ENCODE results near the gene SETBP1.
A peak's percentile ranks its signal among the peaks of the same experiment; 100 is the strongest.

SETBP1 gene

DNA sequence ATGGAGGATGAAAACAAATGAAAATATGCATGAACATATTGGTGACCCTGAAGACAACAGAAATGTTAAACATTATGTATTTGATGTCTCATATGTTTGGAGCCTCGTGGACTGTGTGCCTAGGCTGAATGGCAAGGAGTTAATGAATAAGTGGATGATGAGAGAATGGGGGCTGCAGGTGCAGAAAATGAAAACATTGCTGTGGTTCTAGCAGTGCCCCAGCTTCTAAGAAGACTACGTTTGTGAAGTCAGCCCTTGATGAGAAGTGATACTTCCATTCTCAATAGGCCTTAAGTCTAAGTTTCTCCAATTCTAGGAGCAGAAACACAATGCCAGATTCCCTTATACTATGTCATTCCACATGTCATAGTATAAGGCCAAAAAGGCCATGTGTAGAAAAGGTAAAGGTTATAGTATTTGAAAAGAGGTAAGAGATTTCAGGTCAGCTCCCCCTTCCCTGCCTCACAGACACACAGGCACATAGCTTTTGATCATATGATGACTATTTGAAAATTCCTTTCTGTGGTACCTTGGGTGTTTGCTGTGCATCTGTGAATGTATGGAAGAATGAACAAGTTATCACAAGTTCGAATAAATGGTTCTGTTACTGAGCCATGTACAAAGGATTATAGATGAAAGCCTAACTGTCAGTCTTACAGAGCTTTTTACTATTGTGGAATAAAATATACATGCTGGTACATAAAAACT lies 280.8 kb downstream of the SETBP1 start:
- H3K27ac ChIP-seq = no peak overlapping the region
- TF ChIP-seq, protein P1, sequence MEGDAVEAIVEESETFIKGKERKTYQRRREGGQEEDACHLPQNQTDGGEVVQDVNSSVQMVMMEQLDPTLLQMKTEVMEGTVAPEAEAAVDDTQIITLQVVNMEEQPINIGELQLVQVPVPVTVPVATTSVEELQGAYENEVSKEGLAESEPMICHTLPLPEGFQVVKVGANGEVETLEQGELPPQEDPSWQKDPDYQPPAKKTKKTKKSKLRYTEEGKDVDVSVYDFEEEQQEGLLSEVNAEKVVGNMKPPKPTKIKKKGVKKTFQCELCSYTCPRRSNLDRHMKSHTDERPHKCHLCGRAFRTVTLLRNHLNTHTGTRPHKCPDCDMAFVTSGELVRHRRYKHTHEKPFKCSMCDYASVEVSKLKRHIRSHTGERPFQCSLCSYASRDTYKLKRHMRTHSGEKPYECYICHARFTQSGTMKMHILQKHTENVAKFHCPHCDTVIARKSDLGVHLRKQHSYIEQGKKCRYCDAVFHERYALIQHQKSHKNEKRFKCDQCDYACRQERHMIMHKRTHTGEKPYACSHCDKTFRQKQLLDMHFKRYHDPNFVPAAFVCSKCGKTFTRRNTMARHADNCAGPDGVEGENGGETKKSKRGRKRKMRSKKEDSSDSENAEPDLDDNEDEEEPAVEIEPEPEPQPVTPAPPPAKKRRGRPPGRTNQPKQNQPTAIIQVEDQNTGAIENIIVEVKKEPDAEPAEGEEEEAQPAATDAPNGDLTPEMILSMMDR (conservative IDR thresholded peaks at IDR 0.05) = no peak

DNA sequence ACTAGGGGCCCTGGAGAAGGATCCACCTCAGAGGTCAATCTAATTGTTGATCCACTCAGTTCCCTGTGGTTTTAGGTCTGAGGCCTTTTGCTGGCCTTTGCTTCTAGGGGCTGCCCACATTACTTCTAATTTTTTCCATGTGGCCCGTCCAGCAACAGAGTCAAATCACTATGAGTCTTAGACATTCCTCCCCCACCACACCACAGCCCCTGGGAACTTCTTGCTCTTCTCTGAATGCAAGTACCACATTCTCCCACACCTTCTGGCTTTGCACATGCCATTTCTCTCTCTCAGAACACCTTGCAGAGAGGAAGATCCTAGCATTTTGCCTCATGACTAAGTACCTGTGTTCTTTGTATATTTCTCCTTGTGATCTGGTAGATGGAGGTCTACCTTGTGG lies 286.9 kb downstream of the SETBP1 start:
- TF ChIP-seq, protein P1 (conservative IDR thresholded peaks at IDR 0.05) = no peak

DNA sequence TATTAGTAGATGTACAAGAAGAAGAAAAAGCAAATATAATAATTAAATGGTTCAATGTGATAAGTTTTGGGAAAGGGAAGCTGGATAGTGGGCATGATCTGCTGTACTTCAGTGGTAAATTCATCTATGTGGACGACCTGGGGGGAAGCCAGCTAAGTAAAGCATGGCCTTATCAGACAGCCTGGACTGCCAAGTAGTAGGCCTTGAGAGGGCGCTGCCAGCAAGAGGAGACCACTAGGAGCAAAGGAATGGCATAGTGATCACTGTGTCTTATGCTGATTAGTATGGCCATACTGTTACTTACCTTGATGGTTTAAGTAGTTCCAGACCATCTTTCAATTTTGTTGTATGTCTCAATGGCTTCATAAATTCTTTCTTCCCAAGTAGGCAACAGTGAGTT lies 287.6 kb downstream of the SETBP1 start:
- no peak overlapping the region; the same call in 1 of the 2 replicates for H3K27ac ChIP-seq
- TF ChIP-seq, protein P1 (conservative IDR thresholded peaks at IDR 0.05) = no peak

More for the DNA sequence above, 286.9 kb downstream of the SETBP1 start:
- no peak overlapping the region for H3K27ac ChIP-seq

DNA sequence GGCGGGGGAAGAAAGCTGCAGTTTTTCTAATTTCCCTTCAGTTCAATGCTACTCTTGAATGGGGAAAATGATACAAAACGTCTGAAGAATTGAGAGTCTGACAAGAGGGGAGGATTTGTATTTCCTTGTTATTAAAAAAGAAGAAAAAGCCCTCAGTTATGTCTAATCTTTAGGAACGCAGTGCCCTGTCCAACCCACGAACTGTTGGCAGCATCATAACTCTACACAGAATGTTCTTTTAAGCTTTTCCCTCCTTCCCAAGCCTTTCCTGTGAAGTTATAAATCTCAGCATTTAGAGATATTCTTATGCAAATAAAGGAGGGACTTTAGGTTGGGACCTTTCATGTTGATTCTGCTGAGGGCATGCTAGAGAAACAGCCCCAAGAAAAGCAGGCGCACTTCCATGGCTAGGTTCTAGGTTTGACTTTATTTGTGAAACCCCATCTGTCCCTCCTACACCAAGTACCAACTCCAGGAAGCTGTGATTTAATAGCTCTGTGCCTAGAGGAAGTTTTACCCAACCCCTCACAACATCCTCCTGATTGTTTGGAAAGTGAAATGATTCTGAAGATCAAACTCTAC lies 288.6 kb downstream of the SETBP1 start:
- peak overlapping the region; percentile 33 for H3K27ac ChIP-seq
- TF ChIP-seq, protein P1 (conservative IDR thresholded peaks at IDR 0.05) = no peak

DNA sequence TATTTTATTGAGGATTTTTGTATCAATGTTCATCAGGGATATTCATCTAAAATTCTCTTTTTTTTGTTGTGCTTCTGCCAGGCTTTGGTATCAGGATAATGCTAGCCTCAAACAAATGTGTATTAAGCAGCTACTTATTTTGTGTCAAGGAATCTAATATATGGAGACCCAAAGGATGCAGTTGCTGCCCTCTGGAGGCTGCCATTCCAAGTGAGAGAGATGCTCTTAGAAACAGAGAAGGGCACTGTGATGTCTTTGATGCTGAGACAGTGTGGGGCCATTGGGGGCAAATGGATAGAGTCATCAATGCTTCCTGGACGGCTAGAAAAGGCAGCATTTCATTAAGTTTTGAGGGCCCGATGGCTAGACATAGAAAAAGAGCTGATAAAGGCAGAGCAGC lies 292.6 kb downstream of the SETBP1 start:
- TF ChIP-seq, protein P1 (conservative IDR thresholded peaks at IDR 0.05) = 0 out of 2 replicates have a peak, but pooled peaks have one; percentile 12
- H3K27ac ChIP-seq = no peak overlapping the region

DNA sequence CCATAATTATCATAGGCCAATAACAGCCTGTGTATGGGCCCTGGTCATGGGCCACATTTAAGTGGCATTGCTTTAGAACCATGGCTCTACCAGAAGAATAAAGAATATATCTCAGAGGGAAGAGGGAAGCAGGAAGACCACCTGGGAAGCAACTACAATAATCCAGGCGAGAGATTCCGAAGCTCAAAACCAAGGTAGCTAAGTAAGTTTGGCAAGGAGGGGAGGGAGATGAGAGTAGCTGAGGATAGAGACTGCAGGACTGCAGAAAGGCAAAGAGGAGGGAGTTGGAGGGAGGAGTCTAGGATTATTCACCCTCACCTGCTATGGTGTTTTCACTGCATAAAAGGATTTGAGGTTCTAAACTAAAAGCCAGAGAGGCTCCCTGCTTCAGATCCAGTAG lies 293.5 kb downstream of the SETBP1 start:
- no peak overlapping the region for H3K27ac ChIP-seq
- TF ChIP-seq, protein P1 (conservative IDR thresholded peaks at IDR 0.05) = no peak

DNA sequence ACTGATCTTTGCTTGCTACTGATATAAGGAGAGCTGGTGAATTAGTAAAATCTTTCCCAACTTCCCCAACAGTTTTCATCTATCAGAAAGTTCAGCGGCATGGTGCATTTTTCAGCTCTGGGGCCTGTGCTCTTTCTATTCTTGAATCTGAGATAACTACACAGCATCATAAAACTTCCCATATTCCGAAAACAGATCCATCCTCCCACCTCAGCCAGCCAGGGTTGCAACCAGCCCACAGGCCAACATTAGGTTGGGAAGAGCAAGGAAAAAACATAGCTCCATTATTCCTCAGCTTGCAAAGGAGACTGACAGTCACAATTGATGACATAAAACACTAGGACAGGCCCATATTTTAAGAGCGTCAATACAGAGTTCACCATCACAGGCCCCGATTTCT lies 297.2 kb downstream of the SETBP1 start:
- H3K27ac ChIP-seq = no peak overlapping the region
- TF ChIP-seq, protein P1 (conservative IDR thresholded peaks at IDR 0.05) = no peak
